NCI-H510A treated with DMSO at 0.1 percent for 48 hours (cell line): ENCODE data around the gene CALCB.

ENCODE experiments used
- DNase-seq: peaks from one replicate; lab custom pipeline; 2025; lab: John Stamatoyannopoulos, UW

CALCB gene

DNA sequence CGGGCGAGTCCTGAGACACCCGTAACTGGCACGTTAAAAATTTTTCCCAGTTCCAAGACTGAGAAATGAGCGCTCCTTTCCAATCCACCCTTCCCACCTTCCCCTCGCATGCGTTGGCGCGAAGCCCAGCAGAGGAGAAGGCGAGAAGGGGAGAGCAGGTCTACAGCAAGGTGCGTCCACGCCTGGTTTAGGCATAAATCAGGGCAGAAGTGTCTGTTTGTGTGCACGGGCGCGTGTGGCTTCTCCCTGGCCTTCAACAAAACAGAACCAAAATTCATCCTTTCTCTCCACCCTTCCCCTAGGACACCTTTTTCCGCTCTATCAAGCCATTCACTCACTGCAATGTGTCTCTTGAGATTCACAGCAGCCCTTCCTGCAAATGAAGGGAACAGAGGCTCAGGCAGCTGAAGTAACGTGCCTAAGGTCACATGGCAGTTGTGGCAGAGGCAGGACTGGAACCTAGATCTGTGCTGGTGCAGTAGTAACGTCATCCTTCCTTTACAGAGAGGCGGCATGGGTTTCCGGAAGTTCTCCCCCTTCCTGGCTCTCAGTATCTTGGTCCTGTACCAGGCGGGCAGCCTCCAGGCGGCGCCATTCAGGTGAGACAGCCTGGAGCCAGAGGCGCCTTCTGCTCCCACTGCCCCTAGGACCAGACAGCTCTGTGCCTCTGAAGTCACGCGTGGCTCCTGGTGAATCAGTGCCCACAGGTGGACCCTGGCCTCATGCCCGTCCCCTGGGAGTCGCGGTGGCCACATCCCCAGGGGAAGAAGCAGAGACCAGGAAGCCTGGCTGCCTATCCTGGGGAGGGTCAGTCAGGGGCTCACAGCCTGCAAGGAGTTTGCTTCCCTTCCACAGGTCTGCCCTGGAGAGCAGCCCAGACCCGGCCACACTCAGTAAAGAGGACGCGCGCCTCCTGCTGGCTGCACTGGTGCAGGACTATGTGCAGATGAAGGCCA lies 1.1 kb downstream of the CALCB start:
- DNase-seq = peak; percentile 78

DNA sequence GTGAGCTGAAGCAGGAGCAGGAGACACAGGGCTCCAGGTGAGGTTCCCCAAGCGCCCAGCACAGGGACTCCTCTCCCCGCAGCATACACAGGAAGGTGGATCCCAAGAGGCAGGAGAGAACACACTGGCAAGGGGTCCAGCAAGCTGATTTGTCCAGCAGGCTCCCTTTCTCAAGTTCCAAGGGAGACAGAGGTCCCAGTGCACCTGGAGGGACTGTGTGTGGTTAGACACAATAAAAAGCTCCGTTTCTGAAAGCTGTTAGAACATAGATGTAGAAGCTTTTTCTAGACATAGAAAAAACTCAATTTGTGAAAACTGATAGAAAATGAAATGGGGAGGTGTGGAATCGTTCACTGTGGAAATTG lies 1.8 kb downstream of the CALCB start:
- no peak for DNase-seq

DNA sequence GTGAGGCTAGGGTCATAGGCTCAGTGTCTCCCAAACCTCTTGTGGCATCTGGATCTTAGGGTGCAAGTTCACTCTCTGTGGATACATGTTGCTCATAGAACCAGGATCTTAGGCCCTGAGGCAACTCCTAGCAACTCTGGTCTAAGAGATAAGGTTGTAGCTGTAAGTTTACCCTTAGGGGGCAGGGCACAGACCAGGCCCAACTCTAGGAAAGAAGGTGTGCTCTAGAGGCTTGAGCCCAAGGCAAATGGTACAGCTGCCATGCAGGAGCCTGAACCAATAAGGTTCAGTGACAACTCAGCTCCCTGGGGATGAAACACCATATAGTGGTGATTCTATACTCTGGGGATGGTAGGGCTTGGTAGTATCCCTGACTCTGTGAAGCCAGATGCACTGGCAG lies 17.8 kb downstream of the CALCB start:
- DNase-seq = no peak

DNA sequence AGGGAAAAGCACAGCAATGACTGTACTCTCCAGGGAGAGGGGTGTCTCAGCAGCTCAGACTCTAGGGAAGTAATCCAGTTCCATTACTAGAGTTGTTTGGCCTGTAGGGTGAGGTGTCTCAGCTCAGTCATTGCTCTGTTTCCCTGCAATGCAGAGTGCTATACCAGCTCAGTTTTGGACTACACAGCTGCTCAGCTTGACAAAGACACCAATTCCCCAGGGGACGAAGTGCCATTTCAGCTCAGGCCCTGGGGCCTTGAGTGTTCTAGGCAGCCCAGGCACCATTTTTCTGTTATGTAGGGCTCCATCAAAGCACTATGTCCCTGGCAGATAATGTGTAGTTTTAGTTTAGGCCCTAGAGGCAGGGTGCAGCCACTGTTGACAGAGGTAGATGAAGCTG lies 18.2 kb downstream of the CALCB start:
- DNase-seq = no peak

DNA sequence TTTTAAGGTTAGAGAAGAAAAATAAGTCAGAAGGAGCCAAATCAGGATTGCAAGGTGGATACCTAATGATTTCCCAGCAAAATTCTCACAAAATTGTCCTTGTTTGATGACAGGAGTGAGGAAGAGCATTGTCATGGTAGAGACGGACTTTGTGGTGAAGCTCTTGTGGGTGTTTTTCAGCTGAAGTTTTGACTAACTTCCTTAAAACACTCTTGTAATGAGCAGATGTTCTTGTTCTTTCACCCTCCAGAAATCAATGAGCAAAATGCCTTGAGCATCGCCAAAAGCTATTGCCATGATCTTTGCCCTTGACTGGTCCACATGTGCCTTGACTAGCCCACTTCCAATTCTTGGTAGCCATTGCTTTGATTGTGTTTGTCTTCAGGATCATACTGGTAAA lies 20.0 kb downstream of the CALCB start:
- no peak for DNase-seq

DNA sequence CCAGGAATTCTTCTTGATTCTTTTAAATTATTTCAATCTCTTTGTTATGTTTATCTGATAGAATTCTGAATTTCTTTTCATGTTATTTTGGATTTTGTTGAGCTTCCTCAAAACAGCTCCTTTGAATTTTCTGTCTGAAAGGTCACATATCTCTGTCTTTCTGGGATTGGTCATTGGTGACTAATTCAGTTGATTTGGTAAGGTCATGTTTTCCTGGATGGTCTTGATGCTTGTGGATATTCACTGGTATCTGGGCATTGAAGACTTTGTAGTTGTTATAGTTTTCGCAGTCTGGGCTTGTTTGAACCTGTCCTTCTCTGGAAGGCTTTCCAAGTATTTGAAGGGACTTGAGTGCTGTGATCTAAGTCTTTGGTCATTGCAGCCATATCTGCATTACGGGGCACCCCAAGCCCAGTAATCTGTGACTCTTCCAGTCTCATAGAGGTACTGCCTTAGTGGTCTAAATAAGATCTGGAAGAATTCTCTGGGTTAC lies 22.4 kb downstream of the CALCB start:
- DNase-seq = no peak

DNA sequence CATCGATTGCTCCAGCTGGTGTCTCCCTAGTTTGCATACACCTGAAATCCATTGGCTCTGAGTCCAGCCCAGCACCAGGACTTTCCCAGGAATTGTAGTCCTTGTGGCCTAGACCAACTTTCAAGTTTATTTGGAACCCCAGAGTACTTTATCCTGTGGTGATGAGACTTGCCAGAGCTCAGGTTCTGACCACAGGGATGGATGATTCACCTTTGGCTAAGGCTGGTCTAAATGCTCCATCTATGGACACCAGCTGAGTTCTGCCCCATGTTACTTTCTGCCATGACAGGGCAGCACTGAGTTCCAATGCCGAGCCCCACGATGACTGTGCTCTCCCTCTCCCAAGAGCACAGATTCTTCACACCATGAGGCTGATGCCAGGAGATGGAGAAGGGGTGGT lies 24.0 kb downstream of the CALCB start:
- no peak for DNase-seq

DNA sequence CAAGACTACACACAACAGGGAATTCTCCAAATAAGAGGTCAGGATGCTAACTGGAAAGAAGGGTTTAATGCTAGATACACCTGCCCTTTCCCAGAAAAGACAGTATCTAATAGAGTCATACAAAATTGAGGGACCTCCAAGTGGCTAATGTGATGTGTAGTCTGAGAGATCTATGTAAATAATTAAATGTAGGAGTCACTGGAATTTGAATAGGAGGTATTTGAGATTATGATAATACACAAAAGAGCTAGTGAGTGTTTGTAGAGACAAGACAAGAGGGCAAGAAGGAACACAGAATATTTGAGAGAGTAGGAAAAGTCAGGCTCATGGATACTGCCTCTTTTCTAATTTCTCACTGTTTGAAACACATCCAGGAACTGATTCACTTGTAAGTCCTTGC lies 25.9 kb downstream of the CALCB start:
- no peak for DNase-seq

DNA sequence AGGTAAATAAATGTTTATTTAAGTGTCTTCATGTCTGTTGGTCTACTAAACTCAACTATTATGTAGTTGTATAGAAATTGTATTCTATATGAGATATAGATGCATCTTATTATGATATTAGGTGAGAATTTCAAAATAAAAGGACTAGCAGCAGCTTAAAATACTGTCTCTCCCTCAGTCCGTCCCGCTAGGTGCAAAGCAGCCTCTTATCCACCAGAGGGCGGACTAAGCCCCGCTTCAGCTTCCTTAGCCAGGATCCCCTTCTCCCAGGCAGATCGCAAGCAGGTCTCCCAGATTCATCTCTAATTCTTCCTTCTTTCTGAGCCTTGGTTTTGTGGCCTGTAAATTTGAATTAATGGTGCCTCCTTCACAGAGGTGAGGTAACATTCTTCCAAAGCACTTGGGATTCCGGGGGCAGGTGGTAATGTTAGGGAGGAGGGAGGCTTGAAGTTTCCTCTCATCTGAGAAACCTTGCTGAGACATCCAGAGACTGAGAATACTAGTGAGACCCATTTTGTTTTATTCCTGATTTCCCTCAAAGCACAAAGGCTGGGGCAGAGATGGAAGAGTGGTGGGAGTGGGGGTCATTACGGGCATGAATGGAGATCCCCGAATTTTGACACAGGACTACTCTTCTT lies 27.8 kb downstream of the CALCB start:
- DNase-seq = peak; percentile 23

DNA sequence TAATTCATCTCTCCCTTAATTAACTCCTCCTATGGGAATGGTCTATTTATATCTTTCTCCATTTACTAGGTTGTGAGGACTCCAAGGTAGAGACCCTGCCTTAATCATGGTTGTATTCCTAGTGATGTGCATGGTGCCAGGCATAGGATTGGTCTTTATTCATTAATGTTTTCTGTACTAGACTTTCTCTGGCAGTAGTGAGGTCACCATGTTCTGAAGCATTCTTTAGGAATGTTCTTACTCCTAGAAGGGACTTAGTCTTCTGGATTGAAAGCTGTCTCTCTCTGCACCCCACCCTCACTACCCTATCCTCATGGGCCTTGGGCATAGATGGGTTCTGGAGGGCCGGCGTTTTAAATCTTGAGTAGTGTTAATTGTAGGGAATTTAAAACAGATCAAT lies 30.8 kb downstream of the CALCB start:
- DNase-seq = no peak

DNA sequence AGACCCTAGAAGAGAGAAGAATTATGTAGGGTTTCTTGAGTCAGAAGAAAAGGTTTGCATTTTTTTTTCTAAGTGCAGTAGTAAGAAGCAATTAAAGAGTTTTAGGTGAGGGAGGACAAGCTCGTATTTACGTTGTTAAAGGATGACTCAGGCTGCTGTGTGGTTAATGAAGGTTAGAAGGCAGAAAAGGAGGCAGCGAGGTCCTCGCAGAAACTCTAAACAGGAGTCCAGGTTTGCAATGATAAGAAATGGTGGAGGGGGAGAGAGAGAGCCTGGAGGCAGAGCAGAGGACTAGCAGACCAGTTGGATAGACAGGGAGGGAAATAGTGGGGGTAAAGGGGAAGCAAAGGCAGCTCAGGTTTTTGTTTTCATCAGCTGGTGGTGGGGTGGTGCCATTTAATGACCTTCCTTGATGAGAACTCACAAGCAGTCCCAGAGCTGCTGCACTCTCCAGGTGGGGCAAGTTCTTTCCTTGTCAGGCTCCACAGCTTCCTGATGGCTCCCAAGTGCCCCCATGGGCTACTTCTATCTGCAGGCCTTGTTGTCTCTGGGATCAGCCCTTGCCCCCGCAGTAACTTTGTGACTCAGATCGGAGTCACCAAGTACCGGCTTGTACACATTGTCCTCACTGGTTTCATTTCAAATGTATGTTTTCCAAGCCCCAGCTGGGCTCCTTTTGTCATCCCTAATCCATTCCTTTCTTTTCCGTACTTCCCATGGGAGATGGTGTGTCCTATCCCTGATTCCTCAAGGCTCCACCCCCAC lies 33.0 kb downstream of the CALCB start:
- no peak for DNase-seq

DNA sequence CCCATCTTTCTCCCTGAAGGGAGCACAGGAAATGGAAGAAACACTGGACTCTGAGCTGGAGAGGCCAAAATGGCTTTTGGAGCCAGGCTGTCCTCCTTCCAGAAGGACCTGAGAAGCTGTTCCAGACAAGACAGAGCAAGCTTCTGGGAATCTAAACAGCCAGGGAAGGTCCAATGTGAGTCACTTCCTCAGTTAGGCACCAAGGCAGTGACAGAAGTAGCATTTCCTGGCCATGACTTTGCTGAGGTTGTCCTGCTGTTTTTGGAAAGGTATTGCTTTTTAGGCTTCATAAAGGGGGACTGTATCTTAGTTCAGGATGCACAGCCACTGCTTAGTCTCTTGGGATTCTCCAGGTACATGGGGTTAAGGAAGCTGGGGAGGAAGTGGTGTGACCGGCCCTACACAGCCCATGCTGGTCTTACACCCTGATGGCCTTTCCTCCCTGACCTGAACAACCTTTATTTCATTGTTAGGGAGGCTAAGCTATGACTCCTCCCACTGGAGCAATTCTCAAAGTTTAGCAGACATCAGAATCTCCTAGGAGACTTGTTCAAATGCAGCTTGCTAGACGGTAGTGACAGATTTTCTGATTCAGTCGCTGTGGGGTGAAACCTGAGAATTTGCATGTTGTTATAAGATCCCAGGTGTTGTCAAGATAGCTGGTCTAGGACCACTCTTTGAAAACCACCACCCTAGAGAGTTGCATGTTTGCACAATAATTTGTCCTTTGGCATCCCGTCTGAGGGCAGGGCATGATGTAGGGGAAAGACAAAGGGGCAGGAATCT lies 34.5 kb downstream of the CALCB start:
- no peak for DNase-seq

DNA sequence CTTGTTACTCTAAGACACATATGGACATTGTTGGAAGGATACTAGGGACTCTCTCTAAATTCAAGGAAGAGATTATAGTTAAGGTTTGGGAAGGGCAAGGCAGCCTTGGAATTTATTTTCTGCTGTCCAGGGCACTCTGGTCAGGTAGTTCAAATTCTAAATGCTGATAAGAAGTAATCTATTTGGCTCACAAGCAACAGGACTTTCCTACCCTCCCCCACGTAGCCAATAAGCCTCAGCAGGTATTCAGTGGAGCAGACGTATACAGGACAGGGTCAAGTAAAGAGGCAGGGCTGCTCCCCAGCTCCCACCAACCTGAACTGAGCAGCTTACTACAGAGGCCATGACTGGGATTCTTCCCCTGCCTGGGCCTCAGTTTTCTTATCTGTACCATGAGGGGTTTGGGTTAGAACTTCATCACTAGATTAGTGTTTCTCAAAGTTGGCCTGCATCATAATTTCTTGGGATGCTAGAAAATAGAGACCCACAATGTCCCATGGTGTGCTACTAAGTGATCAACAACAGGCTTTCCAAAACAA lies 35.3 kb downstream of the CALCB start:
- DNase-seq = no peak

DNA sequence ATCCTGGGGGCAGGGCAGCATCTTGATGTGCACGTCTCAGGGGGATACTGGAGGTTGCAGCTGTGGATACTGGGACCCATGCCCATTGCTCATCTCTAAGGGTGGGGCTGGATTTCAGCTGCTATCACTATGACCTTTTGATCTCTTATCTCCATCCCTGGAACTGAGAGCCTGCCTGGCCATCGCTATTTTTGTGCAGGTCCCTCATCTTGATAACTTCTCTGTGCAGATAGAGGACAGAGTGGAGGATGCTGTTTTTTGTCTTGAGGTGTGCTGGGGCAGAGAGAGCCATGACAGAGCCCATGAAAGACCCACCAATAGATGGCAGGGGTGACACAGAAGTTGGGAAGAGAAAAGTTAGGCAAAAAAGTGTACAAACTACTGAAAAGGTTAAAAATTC lies 36.2 kb downstream of the CALCB start:
- DNase-seq = no peak

DNA sequence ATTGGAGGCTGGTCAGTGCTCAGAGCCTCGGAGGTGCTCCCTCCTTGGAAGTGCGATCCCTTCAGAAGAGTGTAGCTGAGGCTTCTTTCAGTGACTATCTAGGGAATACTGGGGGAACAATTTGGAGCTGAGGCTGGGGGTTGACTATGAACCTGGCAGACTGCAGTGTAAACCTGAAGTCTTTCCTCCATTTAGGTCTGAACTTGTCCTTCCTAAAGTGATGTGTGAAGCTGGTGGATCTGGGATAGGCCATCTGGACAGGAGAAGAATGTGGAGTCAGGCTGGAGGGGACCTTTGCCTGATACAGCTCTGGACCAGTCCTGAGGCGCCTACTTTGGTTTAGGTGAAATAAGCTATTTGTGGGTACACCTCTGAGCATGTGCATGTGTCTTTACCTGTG lies 37.8 kb downstream of the CALCB start:
- DNase-seq = no peak

DNA sequence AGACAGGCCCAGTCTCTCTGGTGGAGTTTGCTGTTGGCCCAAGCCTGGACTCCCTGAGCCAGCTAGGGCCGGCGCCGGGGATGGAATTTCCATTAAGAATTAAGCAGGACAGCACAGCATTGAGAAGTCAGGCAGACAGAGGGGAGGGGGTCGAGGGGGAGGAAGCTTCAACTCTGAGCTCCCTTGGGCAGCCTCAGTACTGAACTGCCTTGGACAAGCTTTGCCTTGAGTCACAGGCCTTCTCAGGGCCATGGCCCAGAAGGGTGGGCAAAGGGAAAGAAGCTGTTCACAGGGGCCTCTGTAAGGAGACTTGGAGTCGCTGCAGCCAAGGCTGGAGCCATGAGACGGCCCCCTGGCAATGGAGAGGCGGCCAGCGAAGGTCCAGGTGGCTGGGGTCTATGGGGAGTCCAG lies 38.7 kb downstream of the CALCB start:
- DNase-seq = no peak

DNA sequence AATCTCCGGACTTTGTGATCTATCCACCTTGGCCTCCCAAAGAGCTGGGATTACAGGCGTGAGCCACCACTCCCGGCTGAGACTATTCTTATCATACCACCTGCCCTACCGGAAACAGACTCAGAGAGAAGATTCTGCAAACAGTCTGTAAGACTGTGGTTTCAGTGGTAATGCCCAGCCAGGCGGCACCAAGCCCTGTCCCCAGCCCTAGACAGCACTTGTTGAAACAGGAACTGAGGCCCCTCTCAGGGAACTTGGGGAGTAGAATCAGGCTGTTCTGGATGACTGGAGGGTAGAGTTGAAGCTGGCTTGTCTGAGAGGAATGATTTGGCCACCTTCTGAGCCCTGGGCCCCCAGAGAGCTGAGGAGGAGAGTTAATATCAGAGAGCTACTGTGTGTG lies 40.0 kb downstream of the CALCB start:
- DNase-seq = no peak

DNA sequence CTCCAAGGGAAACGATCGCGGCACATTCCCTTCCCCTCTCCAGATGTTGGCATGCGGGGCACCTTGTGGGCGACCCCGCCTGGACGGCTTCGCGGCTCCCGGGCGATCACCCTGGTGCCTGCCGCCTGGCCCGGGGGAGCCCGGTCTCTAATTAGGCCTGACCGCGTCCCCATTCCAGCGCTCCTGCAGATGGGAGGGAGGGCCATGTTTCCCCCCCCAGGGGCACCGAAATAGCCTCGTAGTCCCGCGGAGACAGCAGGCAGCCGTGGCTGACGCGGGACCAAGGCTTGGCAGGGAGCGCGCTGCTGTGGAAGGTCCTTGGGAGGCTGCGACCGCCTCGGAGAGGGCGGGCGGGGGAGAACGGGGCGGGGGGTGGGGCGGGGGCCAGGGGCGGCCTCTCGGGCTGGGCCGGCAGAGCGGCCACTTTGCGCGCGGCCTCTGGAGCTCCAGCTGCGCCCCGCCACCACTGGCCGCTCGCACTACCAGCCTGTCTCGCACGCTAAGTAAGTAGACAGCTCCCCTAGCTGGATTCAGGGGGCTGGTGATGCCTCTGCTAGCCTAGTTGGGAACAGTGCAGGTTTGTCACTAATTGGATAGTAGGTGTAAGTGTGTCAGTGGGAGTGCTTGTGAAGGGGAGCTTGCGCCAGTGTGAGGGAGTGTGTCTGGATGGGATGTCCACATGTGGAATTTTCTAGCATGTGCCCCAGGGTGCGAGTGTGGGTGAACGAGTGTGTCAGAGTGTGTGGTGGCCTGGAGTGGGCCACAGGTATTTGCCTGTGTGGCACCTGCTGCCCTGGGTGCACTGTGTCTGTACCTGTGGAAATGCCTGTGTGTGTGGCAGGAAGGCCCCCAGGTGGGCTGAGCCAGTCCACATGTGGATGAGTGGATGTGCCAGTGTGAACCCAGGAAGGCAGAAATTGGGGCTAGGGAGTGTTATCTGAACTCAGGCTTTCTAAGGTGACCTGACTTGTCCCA lies 41.4 kb downstream of the CALCB start, which contains the start of gene INSC:
TSS of gene INSC (plus strand) at position 423 of the 975 bp plus-strand sequence. CDS start 34,252 bp downstream, outside the sequence.
- no peak for DNase-seq

DNA sequence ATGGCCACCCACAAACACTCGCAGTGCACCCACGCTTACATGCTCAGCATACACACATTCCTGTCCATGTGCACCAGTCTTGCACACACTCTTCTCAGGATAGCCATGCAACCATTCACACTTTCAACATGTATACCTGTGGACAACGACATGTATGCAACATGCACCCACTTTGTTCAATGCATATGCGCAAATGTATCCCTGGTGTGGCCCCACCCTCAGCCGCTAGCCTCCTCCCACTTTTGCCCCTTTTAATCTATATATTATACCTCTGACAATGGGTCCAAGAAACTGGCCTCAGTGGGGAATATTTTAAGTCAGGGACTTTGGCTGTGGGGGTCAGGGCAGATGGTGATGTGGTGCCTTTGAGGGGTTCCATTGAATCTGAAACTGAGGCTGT lies 42.3 kb downstream of the CALCB start:
- DNase-seq = no peak

DNA sequence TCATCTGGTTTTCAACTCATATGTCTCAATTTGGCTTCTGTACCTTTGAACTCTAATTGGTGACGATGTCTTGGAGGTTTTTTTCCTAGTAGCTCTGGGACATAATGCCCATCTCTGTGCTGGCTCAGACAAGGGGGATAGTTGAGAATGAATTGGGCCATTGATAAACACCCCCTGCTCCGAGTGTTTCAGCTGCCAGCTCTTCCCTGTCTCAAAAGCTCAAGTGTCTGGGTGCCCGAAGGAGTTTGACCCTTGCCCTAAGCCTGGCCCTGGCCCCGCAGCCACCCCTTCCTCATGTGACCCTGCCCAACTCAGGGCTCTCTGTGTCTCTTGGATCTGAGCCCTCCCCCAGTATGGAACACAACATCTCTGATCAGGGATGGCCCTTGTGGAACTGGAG lies 44.4 kb downstream of the CALCB start:
- DNase-seq = no peak
